ENCODE data around the gene TRPM5. TPM values are rescaled to one million over a fixed set of nuclear protein-coding genes. Genes with fewer than 3 reads are reported as not detected.

TRPM5 gene
- total RNA-seq, 4 donors from 2014 or later = not detected

- WGBS, 2 donors = 84 to 87% methylated on average over 12 of the region's 12 CpGs
- no peak for DNase-seq (ENCODE audit: low spot score in 2 of 2)
- TF ChIP-seq, protein P1, sequence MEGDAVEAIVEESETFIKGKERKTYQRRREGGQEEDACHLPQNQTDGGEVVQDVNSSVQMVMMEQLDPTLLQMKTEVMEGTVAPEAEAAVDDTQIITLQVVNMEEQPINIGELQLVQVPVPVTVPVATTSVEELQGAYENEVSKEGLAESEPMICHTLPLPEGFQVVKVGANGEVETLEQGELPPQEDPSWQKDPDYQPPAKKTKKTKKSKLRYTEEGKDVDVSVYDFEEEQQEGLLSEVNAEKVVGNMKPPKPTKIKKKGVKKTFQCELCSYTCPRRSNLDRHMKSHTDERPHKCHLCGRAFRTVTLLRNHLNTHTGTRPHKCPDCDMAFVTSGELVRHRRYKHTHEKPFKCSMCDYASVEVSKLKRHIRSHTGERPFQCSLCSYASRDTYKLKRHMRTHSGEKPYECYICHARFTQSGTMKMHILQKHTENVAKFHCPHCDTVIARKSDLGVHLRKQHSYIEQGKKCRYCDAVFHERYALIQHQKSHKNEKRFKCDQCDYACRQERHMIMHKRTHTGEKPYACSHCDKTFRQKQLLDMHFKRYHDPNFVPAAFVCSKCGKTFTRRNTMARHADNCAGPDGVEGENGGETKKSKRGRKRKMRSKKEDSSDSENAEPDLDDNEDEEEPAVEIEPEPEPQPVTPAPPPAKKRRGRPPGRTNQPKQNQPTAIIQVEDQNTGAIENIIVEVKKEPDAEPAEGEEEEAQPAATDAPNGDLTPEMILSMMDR (IDR thresholded peaks at IDR 0.05) = no peak
- no peak for TF ChIP-seq POLR2A (IDR thresholded peaks at IDR 0.05)
- no peak for TF ChIP-seq EP300 (IDR thresholded peaks at IDR 0.05)
- no peaks in the 10 kb centered on the region for H3K4me1 ChIP-seq
- H3K9me3 ChIP-seq = peaks cover 0 to 11% (median 0%) of the 10 kb centered on the region in 4 donors
- H3K27ac ChIP-seq = no peak overlapping the region
- peaks cover 0 to 22% of the 10 kb centered on the region in 2 donors for H3K27me3 ChIP-seq
- no peaks in the 10 kb centered on the region for H3K36me3 ChIP-seq
- H3K4me3 ChIP-seq = no peak overlapping the region
Measured at GRCh38 chr11:2435288-2436012, 8.9 kb downstream of the TRPM5 start.

- no peak overlapping the region for H3K27ac ChIP-seq
- no peaks in the 10 kb centered on the region for H3K4me1 ChIP-seq
- no peak for DNase-seq (ENCODE audit: low spot score in 2 of 2)
- TF ChIP-seq POLR2A (IDR thresholded peaks at IDR 0.05) (no peak), EP300 (IDR thresholded peaks at IDR 0.05) (no peak)
- TF ChIP-seq, protein P1 (IDR thresholded peaks at IDR 0.05) = no peak
- WGBS, 2 donors = 81 to 82% methylated on average over 11 of the region's 11 CpGs
- H3K36me3 ChIP-seq = no peaks in the 10 kb centered on the region
- no peak overlapping the region for H3K4me3 ChIP-seq
- peaks cover 0 to 18% of the 10 kb centered on the region in 2 donors for H3K27me3 ChIP-seq
- peaks cover 0 to 11% (median 0%) of the 10 kb centered on the region in 4 donors for H3K9me3 ChIP-seq
Measured at GRCh38 chr11:2434506-2435255, 9.6 kb downstream of the TRPM5 start.

- Histone ChIP-seq H3K9me3 (peaks cover 0 to 11% (median 0%) of the 10 kb centered on the region in 4 donors), H3K4me3 (no peak overlapping the region), H3K27me3 (peaks cover 0 to 16% of the 10 kb centered on the region in 2 donors), H3K27ac (no peak overlapping the region), H3K4me1 (no peaks in the 10 kb centered on the region), H3K36me3 (no peaks in the 10 kb centered on the region)
- no peak for DNase-seq (ENCODE audit: low spot score in 2 of 2)
- TF ChIP-seq POLR2A (IDR thresholded peaks at IDR 0.05) (no peak), EP300 (IDR thresholded peaks at IDR 0.05) (no peak)
- TF ChIP-seq, protein P1 (IDR thresholded peaks at IDR 0.05) = no peak
- 87 to 90% methylated on average over 8 of the region's 8 CpGs for WGBS, 2 donors
Measured at GRCh38 chr11:2434008-2434407, 10.3 kb downstream of the TRPM5 start.

- Histone ChIP-seq H3K4me3 (no peak overlapping the region), H3K9me3 (peaks cover 0 to 5% (median 0%) of the 10 kb centered on the region in 4 donors), H3K27me3 (peaks cover 0 to 16% of the 10 kb centered on the region in 2 donors), H3K36me3 (no peaks in the 10 kb centered on the region), H3K4me1 (no peaks in the 10 kb centered on the region), H3K27ac (no peak overlapping the region)
- TF ChIP-seq POLR2A (IDR thresholded peaks at IDR 0.05) = no peak
- TF ChIP-seq EP300 (IDR thresholded peaks at IDR 0.05) = no peak
- TF ChIP-seq, protein P1 (IDR thresholded peaks at IDR 0.05) = no peak
- WGBS, 2 donors = 84 to 86% methylated on average over 14 to 21 of the region's 22 CpGs
- DNase-seq (ENCODE audit: low spot score in 2 of 2) = no peak
Measured at GRCh38 chr11:2433106-2433925, 11.0 kb downstream of the TRPM5 start.
